K562 (cell line): ENCODE results near the gene GPR35. TPM values are rescaled to one million over a fixed set of nuclear protein-coding genes. Genes with fewer than 3 reads are reported as not detected.
A peak's percentile ranks its signal among the peaks of the same experiment; 100 is the strongest.

Experiments
- ATAC-seq: fragments of 200-7000 bp; cut with Tn5 transposase; 3 replicates; pipeline ENCODE4 v1.9.1; 2020; ENCODE audit warnings: moderate library complexity
- BruUV-seq: library from RNA; stranded (reverse); fragments of 400-500 nt; replicated peaks from 2 replicates; lab custom pipeline; 2021; lab: Mats Ljungman, UMichigan
- CTCF ChIA-PET: fragments of 300-600 bp; formaldehyde crosslinking; extraction: SDS; loops from one replicate; lab custom pipeline; 2021; ENCODE audit warnings: low intra/inter-chr PET ratio; lab: Yijun Ruan, JAX
- POLR2A ChIA-PET: fragments of 300-600, 350-650 bp; sonication (Branson Sonifier 250); formaldehyde crosslinking; extraction: SDS; loops from one replicate; lab custom pipeline; 2021; ENCODE audit warnings: antibody characterized with exemption, inconsistent platforms; lab: Yijun Ruan, JAX
- DNase-seq, 4 experiments: peaks; one replicate each; pipeline versions ENCODE4 v3.0.0 to v3.0.0-alpha.2; 2011 to 2018; ENCODE audit warnings: low spot score in 3 of 4, mixed read lengths in 3 of 4; ENCODE audit errors: extremely low read depth in 1 of 4
- FAIRE-seq: peaks from 2 replicates; lab custom pipeline; 2011; peaks lifted over from hg19 to GRCh38; lab: Jason Lieb, UNC
- H2AFZ ChIP-seq: 2 replicates; pipeline ENCODE4 v1.6.0; 2011; ENCODE audit warnings: low read depth, low read length, control low read depth, inconsistent platforms
- H3K27ac ChIP-seq: fragments of 200-600 bp; 3 replicates; pipeline ENCODE4 v1.8.0; 2011; ENCODE audit warnings: low read depth, mild to moderate bottlenecking, control low read depth, inconsistent platforms, low read length, moderate library complexity, mixed read lengths; ENCODE audit errors: extremely low read depth
- H3K27me3 ChIP-seq, 2 experiments: fragments of 300-600 bp in 1 of 2; 2 replicates in 1 of 2; 3 replicates in 1 of 2; pipeline versions ENCODE4 v1.6.0 to v1.8.0; 2011; ENCODE audit warnings: inconsistent platforms in 2 of 2, low read length in 2 of 2, mild to moderate bottlenecking in 1 of 2, mixed read lengths in 1 of 2, moderate library complexity in 1 of 2; ENCODE audit not compliant: control insufficient read depth in 2 of 2, insufficient read depth in 2 of 2
- H3K36me3 ChIP-seq: fragments of 300-600 bp; 3 replicates; pipeline ENCODE4 v1.8.0; 2011; ENCODE audit warnings: mild to moderate bottlenecking, low read length, inconsistent platforms; ENCODE audit not compliant: control insufficient read depth, insufficient read depth
- H3K4me1 ChIP-seq, 2 experiments: fragments of 200-600 bp in 1 of 2; replicated peaks in 1 of 2; 2 replicates in 1 of 2; 3 replicates in 1 of 2; pipeline versions ENCODE4 v1.5.1 to v1.8.0; 2011; ENCODE audit warnings: inconsistent platforms in 2 of 2, low read length in 2 of 2, mild to moderate bottlenecking in 1 of 2, mixed read lengths in 1 of 2, moderate library complexity in 1 of 2; ENCODE audit not compliant: control insufficient read depth in 2 of 2, insufficient read depth in 2 of 2
- H3K4me2 ChIP-seq: 2 replicates; pipeline ENCODE4 v1.6.1; 2011; ENCODE audit warnings: low read length, control low read depth, inconsistent platforms, mixed read lengths; ENCODE audit not compliant: insufficient read depth
- H3K4me3 ChIP-seq: fragments of 200-600 bp; sonication (generic), shearing (Covaris generic); 2 replicates; pipeline ENCODE4 v1.5.1; 2016; ENCODE audit warnings: control low read depth, inconsistent platforms
- H3K79me2 ChIP-seq: fragments of 200-600 bp; 3 replicates; pipeline ENCODE4 v1.8.0; 2011; ENCODE audit warnings: low read length, inconsistent platforms; ENCODE audit not compliant: control insufficient read depth, insufficient read depth
- H3K9ac ChIP-seq, 2 experiments: 2 replicates each; pipeline versions ENCODE4 v1.6.0 to v1.6.1; 2011; ENCODE audit warnings: low read depth in 2 of 2, low read length in 2 of 2, control low read depth in 1 of 2, inconsistent platforms in 1 of 2, mild to moderate bottlenecking in 1 of 2, mixed read lengths in 1 of 2; ENCODE audit not compliant: insufficient read depth in 1 of 2
- H3K9me1 ChIP-seq: one replicate; pipeline ENCODE4 v1.6.0; 2011; ENCODE audit warnings: inconsistent platforms, mild to moderate bottlenecking, low read length, moderate library complexity; ENCODE audit not compliant: control insufficient read depth, insufficient read depth
- H3K9me3 ChIP-seq: replicated peaks from 2 replicates; pipeline ENCODE4 v1.5.1; 2011; ENCODE audit warnings: low read depth, low read length, inconsistent platforms; ENCODE audit not compliant: control insufficient read depth, insufficient read depth
- H4K20me1 ChIP-seq: replicated peaks from 2 replicates; pipeline ENCODE4 v1.6.1; 2011; ENCODE audit warnings: low read length, inconsistent platforms, mixed read lengths; ENCODE audit not compliant: control insufficient read depth, insufficient read depth
- FOXJ3 ChIP-seq: sonication (generic); formaldehyde crosslinking; IDR thresholded peaks from 2 replicates; pipeline ENCODE4 v1.4.0; 2020; ENCODE audit warnings: mild to moderate bottlenecking, missing genetic modification reagents
- NEUROD1 ChIP-seq: fragments of 150-350 bp; IDR thresholded peaks from 2 replicates; pipeline ENCODE4 v1.6.1; 2014; ENCODE audit warnings: borderline replicate concordance, low read length, low read depth; ENCODE audit not compliant: partially characterized antibody
- RBM15 ChIP-seq: fragments of 200-400 bp; formaldehyde crosslinking; IDR thresholded peaks from 2 replicates; pipeline ENCODE4 v1.6.1; 2018; ENCODE audit warnings: mild to moderate bottlenecking, low read length, moderate library complexity; ENCODE audit not compliant: insufficient read depth
- RFX1 ChIP-seq: fragments of 450-650 bp; IDR thresholded peaks from 2 replicates; pipeline ENCODE4 v1.6.1; 2016; ENCODE audit warnings: mild to moderate bottlenecking, moderate library complexity
- SRSF7 ChIP-seq: fragments of 200-400 bp; formaldehyde crosslinking; optimal IDR thresholded peaks from 2 replicates; pipeline ENCODE3; 2017; ENCODE audit warnings: mild to moderate bottlenecking, low read depth, low read length
- STAT5A ChIP-seq: IDR thresholded peaks from 2 replicates; pipeline ENCODE4 v1.6.1; 2012; ENCODE audit warnings: low read length, inconsistent platforms, borderline replicate concordance
- ZNF121 ChIP-seq: sonication (generic); formaldehyde crosslinking; conservative IDR thresholded peaks from 2 replicates; pipeline ENCODE4 v1.8.0; 2022; ENCODE audit warnings: missing genetic modification reagents
- ZNF239 ChIP-seq: fragments of 250-450 bp; sonication (Bioruptor Pico); IDR thresholded peaks from 2 replicates; pipeline ENCODE4 v1.4.0; 2020; ENCODE audit warnings: mild to moderate bottlenecking
- WGBS: fragments of 100-300 bp; shearing (Covaris generic); methylation state at CpG from one replicate; pipeline ENCODE4 v1.1.6; 2016; ENCODE audit warnings: low coverage, mixed read lengths; ENCODE audit not compliant: insufficient coverage; ENCODE audit errors: missing lambda C conversion rate; 5-methylcytosine and 5-hydroxymethylcytosine counted together
- in situ Hi-C: fragments of 300-500 bp; cut with MboI; formaldehyde crosslinking; loops from 4 replicates; pipeline ENCODE4 v1.15.0; 2018; ENCODE audit warnings: inconsistent platforms, mixed read lengths
- intact Hi-C: fragments of 100-400 bp; cut with micrococcal nuclease; formaldehyde crosslinking; loops from 2 replicates; pipeline ENCODE4 v1.14.2; 2022
- polyA plus RNA-seq, 8 experiments: library from polyadenylated mRNA; depleted of rRNA in 4 of 8; stranded (reverse) in 5 of 8; unstranded in 3 of 8; fragments of >200 nt; fragmentation: Nextera tagmentation in 2 of 8; fragmentation: Illumina TruSeq in 1 of 8; extraction: Ambion mirVana in 2 of 8; extraction: Trizol in 1 of 8; gene quantifications; 2 replicates each; pipeline versions ENCODE4 v1.2.1 to v1.2.3, GENCODE V29; 2011 to 2014; ENCODE audit warnings: inconsistent platforms in 1 of 8, missing spikeins in 1 of 8
- total RNA-seq, 7 experiments: library from RNA; depleted of rRNA in 6 of 7; stranded (reverse); fragments of >200 nt in 6 of 7; fragmentation: Illumina TruSeq in 2 of 7; extraction: Trizol in 2 of 7; gene quantifications; 2 replicates each; pipeline versions ENCODE4 v1.2.1 to v1.2.3, GENCODE V29; 2011 to 2021; ENCODE audit warnings: low replicate concordance in 1 of 7
- TF ChIP-seq, protein P1 (sequence below): sonication (generic); formaldehyde crosslinking; IDR thresholded peaks from 2 replicates; pipeline ENCODE4 v1.8.1; 2023; ENCODE audit warnings: mild to moderate bottlenecking, missing genetic modification reagents, moderate library complexity

The GPR35 gene
- total and polyA plus RNA-seq, 9 of the 15 experiments (the other 6 are each of a cell fraction or from before 2014, with no cell fraction given) = 0.04 to 0.50 (median 0.29) TPM; not detected in 3

DNA sequence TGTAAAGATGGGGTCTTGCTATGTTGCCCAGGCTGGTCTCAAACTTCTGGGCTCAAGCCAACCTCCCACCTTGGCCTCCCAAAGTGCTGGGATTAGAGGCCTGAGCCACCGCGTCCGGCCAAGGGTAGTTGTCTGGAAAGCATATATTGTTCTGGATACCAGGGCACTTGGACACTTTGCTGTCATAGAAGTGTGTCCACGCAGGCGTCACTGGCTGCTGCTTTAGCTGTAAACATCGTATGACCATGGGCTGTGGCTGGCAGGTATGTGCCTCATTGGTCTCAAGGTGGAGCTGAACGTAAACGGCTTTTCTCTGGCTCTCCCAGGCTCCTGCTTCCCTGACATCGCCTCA, 3.2 kb upstream of the GPR35 start:
- ChIA-PET POLR2A (no interaction called here), CTCF (no interaction called here)
- Histone ChIP-seq H3K4me1 (peaks cover 0 to 51% of the 10 kb centered on the region in 2 experiments; a peak in 2 of 5 replicates), H3K9me1 (no peaks in the 10 kb centered on the region), H3K9ac (no peak overlapping the region), H3K4me2 (no peak overlapping the region), H3K4me3 (no peak overlapping the region), H3K27me3 (no peaks in the 10 kb centered on the region), H3K9me3 (no peaks in the 10 kb centered on the region), H2AFZ (no peak overlapping the region), H3K36me3 (no peaks in the 10 kb centered on the region), H4K20me1 (no peaks in the 10 kb centered on the region), H3K27ac (no peak overlapping the region), H3K79me2 (no peaks in the 10 kb centered on the region)
- ATAC-seq (no peak), FAIRE-seq (no peak), DNase-seq (no peak)
- WGBS = 57% methylated on average over 8 of the region's 9 CpGs
- in situ Hi-C loops (no loop called here), intact Hi-C loops (no loop called here)
- TF ChIP-seq SRSF7 (no peak), ZNF121 (CRISPR knock-in tag) (0 out of 2 replicates have a peak, but pooled peaks have one; percentile 40)
- no TSS peak for BruUV-seq

DNA sequence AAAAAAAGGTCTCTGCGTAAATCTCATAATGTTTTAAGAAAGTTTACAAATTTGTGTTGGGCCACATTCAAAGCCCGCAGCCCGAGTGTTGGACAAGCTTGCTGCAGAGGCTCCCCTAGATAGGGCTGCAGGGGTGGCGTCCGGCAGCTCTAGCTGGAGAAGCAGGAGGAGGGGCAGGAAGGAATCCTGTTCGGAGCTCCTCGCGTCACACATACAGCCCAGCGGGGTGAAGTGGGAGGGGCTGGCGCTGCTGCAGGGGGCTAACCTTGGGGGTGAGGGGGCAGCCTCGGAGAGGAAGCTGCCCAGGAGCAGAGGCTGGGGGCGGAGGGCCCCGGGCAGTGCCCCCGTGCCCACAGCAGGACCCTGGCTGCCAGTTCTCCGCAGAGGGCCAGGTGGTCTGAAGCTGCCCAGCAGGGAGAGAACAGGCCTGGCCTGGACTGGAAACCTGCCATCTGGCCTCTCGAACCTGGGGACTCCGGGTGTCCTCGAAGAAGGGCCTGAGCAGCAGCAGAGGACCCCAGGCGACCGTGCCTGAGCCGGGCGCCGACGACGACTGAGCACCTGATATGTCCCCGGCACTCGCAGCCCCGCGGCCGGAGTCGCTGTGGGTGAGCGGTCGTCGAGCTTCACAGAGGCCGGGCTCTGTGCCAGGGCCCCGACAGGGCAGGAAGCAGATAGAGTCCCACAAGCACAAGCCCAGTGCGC, 2.6 kb upstream of the GPR35 start:
- FAIRE-seq (no peak), ATAC-seq (no peak), DNase-seq (no peak)
- Histone ChIP-seq H2AFZ (no peak overlapping the region), H3K4me2 (no peak overlapping the region), H3K4me3 (no peak overlapping the region), H3K27ac (no peak overlapping the region), H3K9me3 (no peaks in the 10 kb centered on the region), H3K4me1 (peaks cover 0 to 52% of the 10 kb centered on the region in 2 experiments; a peak in 2 of 5 replicates), H4K20me1 (no peaks in the 10 kb centered on the region), H3K27me3 (no peaks in the 10 kb centered on the region), H3K79me2 (no peaks in the 10 kb centered on the region), H3K36me3 (no peaks in the 10 kb centered on the region), H3K9me1 (no peaks in the 10 kb centered on the region), H3K9ac (no peak overlapping the region)
- ChIA-PET CTCF (no interaction called here), POLR2A (no interaction called here)
- in situ Hi-C loops = no loop called here
- TF ChIP-seq RFX1 (no peak), STAT5A (no peak), RBM15 (no peak), NEUROD1 (no peak), FOXJ3 (CRISPR knock-in tag) (no peak), ZNF239 (CRISPR knock-in tag) (no peak)
- TF ChIP-seq, protein P1, sequence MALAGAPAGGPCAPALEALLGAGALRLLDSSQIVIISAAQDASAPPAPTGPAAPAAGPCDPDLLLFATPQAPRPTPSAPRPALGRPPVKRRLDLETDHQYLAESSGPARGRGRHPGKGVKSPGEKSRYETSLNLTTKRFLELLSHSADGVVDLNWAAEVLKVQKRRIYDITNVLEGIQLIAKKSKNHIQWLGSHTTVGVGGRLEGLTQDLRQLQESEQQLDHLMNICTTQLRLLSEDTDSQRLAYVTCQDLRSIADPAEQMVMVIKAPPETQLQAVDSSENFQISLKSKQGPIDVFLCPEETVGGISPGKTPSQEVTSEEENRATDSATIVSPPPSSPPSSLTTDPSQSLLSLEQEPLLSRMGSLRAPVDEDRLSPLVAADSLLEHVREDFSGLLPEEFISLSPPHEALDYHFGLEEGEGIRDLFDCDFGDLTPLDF (CRISPR knock-in tag) = no peak
- intact Hi-C loops = no loop called here
- WGBS = 39% methylated on average over 7 of the region's 37 CpGs
- no TSS peak for BruUV-seq
